Measurements from ENCODE around the gene IL24.

DNA sequence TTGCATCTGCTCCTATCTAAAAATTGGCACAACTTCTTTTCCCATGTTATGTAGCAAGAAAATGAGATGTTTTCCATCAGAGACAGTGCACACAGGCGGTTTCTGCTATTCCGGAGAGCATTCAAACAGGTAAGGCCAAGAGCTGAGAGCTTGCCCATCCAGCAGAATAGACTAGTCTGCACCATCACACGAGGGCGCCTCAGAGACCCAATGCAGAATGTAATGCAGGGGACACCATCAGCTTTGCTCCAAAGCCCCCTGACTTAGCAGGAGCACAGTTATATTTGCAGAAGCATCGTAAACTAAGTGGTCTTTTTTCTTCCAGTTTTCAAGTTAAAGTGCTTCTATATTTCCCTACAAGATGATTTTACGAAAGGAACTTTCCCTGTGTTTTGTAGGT is 4.7 kb downstream of the IL24 start:
- TF ChIP-seq, protein P1, sequence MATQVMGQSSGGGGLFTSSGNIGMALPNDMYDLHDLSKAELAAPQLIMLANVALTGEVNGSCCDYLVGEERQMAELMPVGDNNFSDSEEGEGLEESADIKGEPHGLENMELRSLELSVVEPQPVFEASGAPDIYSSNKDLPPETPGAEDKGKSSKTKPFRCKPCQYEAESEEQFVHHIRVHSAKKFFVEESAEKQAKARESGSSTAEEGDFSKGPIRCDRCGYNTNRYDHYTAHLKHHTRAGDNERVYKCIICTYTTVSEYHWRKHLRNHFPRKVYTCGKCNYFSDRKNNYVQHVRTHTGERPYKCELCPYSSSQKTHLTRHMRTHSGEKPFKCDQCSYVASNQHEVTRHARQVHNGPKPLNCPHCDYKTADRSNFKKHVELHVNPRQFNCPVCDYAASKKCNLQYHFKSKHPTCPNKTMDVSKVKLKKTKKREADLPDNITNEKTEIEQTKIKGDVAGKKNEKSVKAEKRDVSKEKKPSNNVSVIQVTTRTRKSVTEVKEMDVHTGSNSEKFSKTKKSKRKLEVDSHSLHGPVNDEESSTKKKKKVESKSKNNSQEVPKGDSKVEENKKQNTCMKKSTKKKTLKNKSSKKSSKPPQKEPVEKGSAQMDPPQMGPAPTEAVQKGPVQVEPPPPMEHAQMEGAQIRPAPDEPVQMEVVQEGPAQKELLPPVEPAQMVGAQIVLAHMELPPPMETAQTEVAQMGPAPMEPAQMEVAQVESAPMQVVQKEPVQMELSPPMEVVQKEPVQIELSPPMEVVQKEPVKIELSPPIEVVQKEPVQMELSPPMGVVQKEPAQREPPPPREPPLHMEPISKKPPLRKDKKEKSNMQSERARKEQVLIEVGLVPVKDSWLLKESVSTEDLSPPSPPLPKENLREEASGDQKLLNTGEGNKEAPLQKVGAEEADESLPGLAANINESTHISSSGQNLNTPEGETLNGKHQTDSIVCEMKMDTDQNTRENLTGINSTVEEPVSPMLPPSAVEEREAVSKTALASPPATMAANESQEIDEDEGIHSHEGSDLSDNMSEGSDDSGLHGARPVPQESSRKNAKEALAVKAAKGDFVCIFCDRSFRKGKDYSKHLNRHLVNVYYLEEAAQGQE (IDR thresholded peaks at IDR 0.05; ENCODE audit: insufficient replicate concordance, low read depth): no peak
- no peak for TF ChIP-seq CTCF (IDR thresholded peaks at IDR 0.05; ENCODE audit: insufficient read depth, low read length)
- TF ChIP-seq POLR2AphosphoS5 (IDR thresholded peaks at IDR 0.05; ENCODE audit: low read depth): no peak
- no peak for TF ChIP-seq GABPA (IDR thresholded peaks at IDR 0.05; ENCODE audit: low read depth)
- no peak for TF ChIP-seq SPI1 (IDR thresholded peaks at IDR 0.05; ENCODE audit: borderline replicate concordance, low read depth)

All from HL-60 (cell line).